ENCODE measurements around the gene CPED1. TPM values are rescaled to one million over a fixed set of nuclear protein-coding genes. Genes with fewer than 3 reads are reported as not detected.
"Not testable (repeated sequence)": the region's sequence is repeated elsewhere in the genome, so short reads cannot be mapped to it uniquely, and the experiment has no call there.

CPED1 gene
- total RNA-seq, 1 donor from 2014 or later = not detected

DNA sequence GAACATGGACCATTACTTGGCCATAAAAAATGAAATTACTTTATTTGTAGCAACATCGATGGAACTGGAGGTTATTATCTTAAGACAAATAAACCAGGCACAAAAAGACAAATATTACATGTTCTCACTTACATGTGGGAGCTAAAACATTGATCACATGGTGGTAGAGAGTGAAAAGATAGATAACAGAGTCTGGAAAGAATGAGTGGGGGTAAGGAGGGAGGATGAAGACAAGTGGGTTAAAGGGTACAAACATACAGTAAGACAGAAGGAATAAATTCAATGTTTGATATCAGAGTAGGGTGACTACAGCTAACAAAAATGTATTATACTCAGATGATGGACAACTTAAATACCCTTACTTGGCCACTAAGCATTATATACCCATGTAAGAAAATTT is 240.3 kb downstream of the CPED1 start:
- Mint-ChIP-seq H3K36me3 (ENCODE audit: unreplicated experiment) (peaks cover 4% of the 10 kb centered on the region), H3K9me3 (ENCODE audit: unreplicated experiment) (peaks cover 4% of the 10 kb centered on the region), H3K27ac (ENCODE audit: unreplicated experiment) (no peak overlapping the region)

DNA sequence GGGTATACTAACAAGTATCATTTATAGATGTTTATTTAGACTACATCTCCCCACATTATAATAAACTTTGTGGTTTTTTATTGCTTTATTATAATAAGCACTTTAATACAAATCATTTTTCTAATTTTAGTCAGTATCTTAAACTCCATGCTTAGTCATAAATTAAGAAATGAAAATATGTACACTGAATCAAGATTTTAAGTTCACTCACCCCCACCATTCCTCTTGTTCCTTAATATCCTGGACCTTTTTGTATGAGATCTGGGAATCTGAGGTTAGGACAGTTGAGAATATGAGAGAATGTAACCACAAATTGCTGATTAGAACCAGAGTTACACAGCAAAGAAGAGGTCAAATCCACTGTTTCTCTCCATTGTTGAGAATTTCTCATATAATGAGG is 246.7 kb downstream of the CPED1 start:
- no peak for DNase-seq
- Mint-ChIP-seq H3K36me3 (ENCODE audit: unreplicated experiment) (no peaks in the 10 kb centered on the region), H3K4me3 (ENCODE audit: unreplicated experiment) (no peak overlapping the region), H3K9me3 (ENCODE audit: unreplicated experiment) (no peaks in the 10 kb centered on the region), H3K27ac (ENCODE audit: unreplicated experiment) (no peak overlapping the region), H3K4me1 (ENCODE audit: low read depth, unreplicated experiment) (no peaks in the 10 kb centered on the region), H3K27me3 (ENCODE audit: unreplicated experiment) (no peaks in the 10 kb centered on the region)
- TF ChIP-seq, protein P1, sequence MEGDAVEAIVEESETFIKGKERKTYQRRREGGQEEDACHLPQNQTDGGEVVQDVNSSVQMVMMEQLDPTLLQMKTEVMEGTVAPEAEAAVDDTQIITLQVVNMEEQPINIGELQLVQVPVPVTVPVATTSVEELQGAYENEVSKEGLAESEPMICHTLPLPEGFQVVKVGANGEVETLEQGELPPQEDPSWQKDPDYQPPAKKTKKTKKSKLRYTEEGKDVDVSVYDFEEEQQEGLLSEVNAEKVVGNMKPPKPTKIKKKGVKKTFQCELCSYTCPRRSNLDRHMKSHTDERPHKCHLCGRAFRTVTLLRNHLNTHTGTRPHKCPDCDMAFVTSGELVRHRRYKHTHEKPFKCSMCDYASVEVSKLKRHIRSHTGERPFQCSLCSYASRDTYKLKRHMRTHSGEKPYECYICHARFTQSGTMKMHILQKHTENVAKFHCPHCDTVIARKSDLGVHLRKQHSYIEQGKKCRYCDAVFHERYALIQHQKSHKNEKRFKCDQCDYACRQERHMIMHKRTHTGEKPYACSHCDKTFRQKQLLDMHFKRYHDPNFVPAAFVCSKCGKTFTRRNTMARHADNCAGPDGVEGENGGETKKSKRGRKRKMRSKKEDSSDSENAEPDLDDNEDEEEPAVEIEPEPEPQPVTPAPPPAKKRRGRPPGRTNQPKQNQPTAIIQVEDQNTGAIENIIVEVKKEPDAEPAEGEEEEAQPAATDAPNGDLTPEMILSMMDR (IDR thresholded peaks at IDR 0.05; ENCODE audit: partially characterized antibody, unreplicated experiment) = no peak

More for the DNA sequence above, 240.3 kb downstream of the CPED1 start:
- peaks cover 2% of the 10 kb centered on the region for H3K27me3 Mint-ChIP-seq (ENCODE audit: unreplicated experiment)
- TF ChIP-seq, protein P1 (IDR thresholded peaks at IDR 0.05; ENCODE audit: partially characterized antibody, unreplicated experiment) = no peak
- DNase-seq = no peak
- H3K4me3 Mint-ChIP-seq (ENCODE audit: unreplicated experiment) = no peak overlapping the region
- no peaks in the 10 kb centered on the region for H3K4me1 Mint-ChIP-seq (ENCODE audit: low read depth, unreplicated experiment)

GRCh38 chr7:121237601-121238000 is 249.1 kb downstream of the CPED1 start:
- Mint-ChIP-seq H3K4me3 (ENCODE audit: unreplicated experiment) (no peak overlapping the region), H3K4me1 (ENCODE audit: low read depth, unreplicated experiment) (no peaks in the 10 kb centered on the region), H3K9me3 (ENCODE audit: unreplicated experiment) (no peaks in the 10 kb centered on the region), H3K27ac (ENCODE audit: unreplicated experiment) (no peak overlapping the region), H3K36me3 (ENCODE audit: unreplicated experiment) (no peaks in the 10 kb centered on the region), H3K27me3 (ENCODE audit: unreplicated experiment) (no peaks in the 10 kb centered on the region)
- TF ChIP-seq, protein P1 (IDR thresholded peaks at IDR 0.05; ENCODE audit: partially characterized antibody, unreplicated experiment) = no peak
- DNase-seq = no peak

- DNase-seq = peak; percentile 55
- Mint-ChIP-seq H3K4me3 (ENCODE audit: unreplicated experiment) (peak overlapping the region; percentile 7), H3K4me1 (ENCODE audit: low read depth, unreplicated experiment) (peaks cover 17% of the 10 kb centered on the region), H3K27me3 (ENCODE audit: unreplicated experiment) (peaks cover 2% of the 10 kb centered on the region), H3K27ac (ENCODE audit: unreplicated experiment) (peak overlapping the region; percentile 88), H3K9me3 (ENCODE audit: unreplicated experiment) (peaks cover 9% of the 10 kb centered on the region), H3K36me3 (ENCODE audit: unreplicated experiment) (no peaks in the 10 kb centered on the region)
- TF ChIP-seq, protein P1 (IDR thresholded peaks at IDR 0.05; ENCODE audit: partially characterized antibody, unreplicated experiment) = no peak
These were observed 255.8 kb downstream of the CPED1 start for GRCh38 chr7:121244120-121244870.

GRCh38 chr7:121251367-121251766 is 262.9 kb downstream of the CPED1 start:
- not testable (repeated sequence) for H3K27ac Mint-ChIP-seq (ENCODE audit: unreplicated experiment); H3K4me3 Mint-ChIP-seq (ENCODE audit: unreplicated experiment); DNase-seq; H3K4me1 Mint-ChIP-seq (ENCODE audit: low read depth, unreplicated experiment); H3K36me3 Mint-ChIP-seq (ENCODE audit: unreplicated experiment); H3K9me3 Mint-ChIP-seq (ENCODE audit: unreplicated experiment); H3K27me3 Mint-ChIP-seq (ENCODE audit: unreplicated experiment)

- not testable (repeated sequence) for H3K4me1 Mint-ChIP-seq (ENCODE audit: low read depth, unreplicated experiment); H3K27ac Mint-ChIP-seq (ENCODE audit: unreplicated experiment); H3K9me3 Mint-ChIP-seq (ENCODE audit: unreplicated experiment); DNase-seq; H3K36me3 Mint-ChIP-seq (ENCODE audit: unreplicated experiment); H3K4me3 Mint-ChIP-seq (ENCODE audit: unreplicated experiment); H3K27me3 Mint-ChIP-seq (ENCODE audit: unreplicated experiment)
These were observed 264.2 kb downstream of the CPED1 start for GRCh38 chr7:121252523-121253235.
